Measurements from ENCODE around the gene RIN3.

Gene RIN3

DNA sequence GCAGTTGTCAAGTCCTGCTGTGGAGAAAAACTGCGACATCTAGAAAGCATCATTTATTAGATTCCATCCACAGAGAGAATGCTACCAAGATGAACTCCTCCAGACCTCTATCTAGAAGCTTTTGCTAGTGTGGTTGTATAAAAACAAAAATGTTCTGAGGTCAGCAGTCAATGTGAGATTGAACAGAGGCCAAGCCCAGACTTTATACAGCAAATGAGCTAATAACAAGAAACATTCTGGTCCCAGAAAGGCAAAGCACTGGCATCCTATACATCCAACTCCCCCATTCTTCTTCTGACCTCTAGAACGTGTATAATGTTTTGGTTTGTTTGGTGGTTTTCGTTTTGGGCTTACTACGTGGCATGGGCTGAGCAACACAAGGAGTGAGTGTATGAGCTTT lies 26.7 kb upstream of the RIN3 start:
- POLR2A ChIA-PET = no interaction called here
- DNase-seq (ENCODE audit: extremely low spot score) = no peak
- CTCF ChIA-PET = no interaction called here
- TF ChIP-seq FOXM1 (IDR thresholded peaks at IDR 0.05; ENCODE audit: borderline replicate concordance) (no peak), ZNF384 (IDR thresholded peaks at IDR 0.05) (no peak), HDGF (IDR thresholded peaks at IDR 0.05; ENCODE audit: borderline replicate concordance) (no peak), NFRKB (IDR thresholded peaks at IDR 0.05) (no peak), FOXK2 (IDR thresholded peaks at IDR 0.05) (no peak), ELF4 (IDR thresholded peaks at IDR 0.05) (no peak), SUZ12 (IDR thresholded peaks at IDR 0.05) (no peak), SP1 (IDR thresholded peaks at IDR 0.05) (no peak), ARNT (IDR thresholded peaks at IDR 0.05) (no peak), CTBP1 (IDR thresholded peaks at IDR 0.05; ENCODE audit: borderline replicate concordance) (no peak), TARDBP (IDR thresholded peaks at IDR 0.05) (no peak), BHLHE40 (IDR thresholded peaks at IDR 0.05; ENCODE audit: borderline replicate concordance) (no peak), LEF1 (IDR thresholded peaks at IDR 0.05; ENCODE audit: borderline replicate concordance) (no peak), FOXA1 (IDR thresholded peaks at IDR 0.05) (no peak), L3MBTL2 (conservative IDR thresholded peaks at IDR 0.05) (no peak)
- TF ChIP-seq, protein P1, sequence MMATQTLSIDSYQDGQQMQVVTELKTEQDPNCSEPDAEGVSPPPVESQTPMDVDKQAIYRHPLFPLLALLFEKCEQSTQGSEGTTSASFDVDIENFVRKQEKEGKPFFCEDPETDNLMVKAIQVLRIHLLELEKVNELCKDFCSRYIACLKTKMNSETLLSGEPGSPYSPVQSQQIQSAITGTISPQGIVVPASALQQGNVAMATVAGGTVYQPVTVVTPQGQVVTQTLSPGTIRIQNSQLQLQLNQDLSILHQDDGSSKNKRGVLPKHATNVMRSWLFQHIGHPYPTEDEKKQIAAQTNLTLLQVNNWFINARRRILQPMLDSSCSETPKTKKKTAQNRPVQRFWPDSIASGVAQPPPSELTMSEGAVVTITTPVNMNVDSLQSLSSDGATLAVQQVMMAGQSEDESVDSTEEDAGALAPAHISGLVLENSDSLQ (IDR thresholded peaks at IDR 0.05) = no peak

DNA sequence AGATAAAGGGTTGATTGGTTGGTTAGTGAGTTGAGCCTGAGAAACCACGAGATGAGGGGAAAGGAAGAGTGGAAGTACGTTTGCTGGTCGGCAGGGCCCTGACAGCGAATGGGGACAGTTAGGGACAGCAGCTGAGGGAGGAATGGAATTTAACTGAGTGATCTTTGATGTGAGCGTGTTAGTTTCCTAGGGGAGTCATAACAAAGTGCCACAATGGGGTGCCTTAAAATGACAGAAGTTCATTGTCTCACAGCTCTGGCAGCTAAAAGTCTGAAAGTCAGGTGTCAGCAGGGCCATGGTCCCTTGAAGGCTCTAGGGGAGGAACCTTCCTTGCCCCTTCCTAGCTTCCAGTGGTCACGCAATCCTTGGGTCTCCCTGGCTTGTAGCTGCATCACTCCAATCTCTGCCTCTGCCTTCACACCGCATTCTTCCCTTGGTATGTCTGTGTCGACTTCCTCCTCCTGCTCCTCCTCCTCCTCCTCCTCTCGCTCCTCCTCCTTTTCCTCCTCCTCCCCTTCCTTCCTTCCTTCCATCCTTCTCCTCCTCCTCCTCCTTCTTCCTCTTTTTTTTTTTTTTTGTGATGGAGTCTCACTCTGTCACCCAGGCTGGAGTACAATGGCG lies 26.0 kb upstream of the RIN3 start:
- POLR2A ChIA-PET = no interaction called here
- DNase-seq (ENCODE audit: extremely low spot score) = no peak

DNA sequence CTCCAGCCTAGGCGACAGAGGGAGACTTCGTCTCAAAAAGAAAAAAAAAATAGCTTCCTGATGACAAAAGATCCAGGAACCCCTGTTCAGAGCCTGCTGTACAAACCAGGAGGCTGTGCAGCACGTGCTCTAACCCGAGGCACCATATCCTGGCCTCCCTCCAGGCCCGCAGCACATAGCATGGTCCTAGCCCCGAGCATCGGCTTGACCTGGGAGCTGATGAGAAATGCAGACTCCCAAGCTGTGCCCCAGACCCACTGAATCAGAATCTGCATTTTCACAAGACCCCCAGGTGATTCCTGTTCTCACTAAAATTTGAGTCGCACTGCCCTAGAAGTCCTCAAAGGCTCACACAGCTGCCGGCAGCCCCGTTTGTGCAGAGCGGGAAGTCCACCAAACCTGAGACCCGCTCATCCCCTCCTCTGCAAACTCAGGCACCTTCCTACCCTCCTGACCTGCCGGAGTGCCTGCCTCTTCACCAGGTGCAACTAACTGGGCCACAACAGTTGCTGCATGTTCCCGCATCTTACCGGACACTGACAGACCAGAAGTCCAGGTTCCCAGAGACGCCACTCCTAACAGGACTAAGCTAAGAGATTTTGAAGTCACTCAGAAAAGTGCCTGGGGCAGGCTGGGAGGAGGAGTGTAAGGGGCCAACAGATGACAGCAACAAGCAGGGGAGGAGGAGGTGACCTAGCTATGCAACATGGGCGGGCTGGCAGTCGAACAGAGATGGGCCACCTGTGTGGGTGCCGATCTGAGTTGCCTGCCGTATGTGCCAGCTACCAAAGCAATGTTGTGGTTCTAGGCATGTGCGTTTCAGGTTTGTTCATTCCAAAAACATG lies 24.0 kb upstream of the RIN3 start:
- ChIA-PET CTCF (no interaction called here), POLR2A (no interaction called here)
- TF ChIP-seq BHLHE40 (IDR thresholded peaks at IDR 0.05; ENCODE audit: borderline replicate concordance) = no peak
- TF ChIP-seq ZNF384 (IDR thresholded peaks at IDR 0.05) = no peak
- no peak for TF ChIP-seq L3MBTL2 (conservative IDR thresholded peaks at IDR 0.05)
- TF ChIP-seq HDGF (IDR thresholded peaks at IDR 0.05; ENCODE audit: borderline replicate concordance) = no peak
- no peak for TF ChIP-seq LEF1 (IDR thresholded peaks at IDR 0.05; ENCODE audit: borderline replicate concordance)
- TF ChIP-seq TARDBP (IDR thresholded peaks at IDR 0.05) = no peak
- no peak for TF ChIP-seq ELF4 (IDR thresholded peaks at IDR 0.05)
- TF ChIP-seq FOXA1 (IDR thresholded peaks at IDR 0.05) = no peak
- TF ChIP-seq, protein P1 (IDR thresholded peaks at IDR 0.05) = no peak
- no peak for TF ChIP-seq CTBP1 (IDR thresholded peaks at IDR 0.05; ENCODE audit: borderline replicate concordance)
- TF ChIP-seq ARNT (IDR thresholded peaks at IDR 0.05) = no peak
- no peak for TF ChIP-seq FOXM1 (IDR thresholded peaks at IDR 0.05; ENCODE audit: borderline replicate concordance)
- TF ChIP-seq FOXK2 (IDR thresholded peaks at IDR 0.05) = no peak
- no peak for TF ChIP-seq NFRKB (IDR thresholded peaks at IDR 0.05)
- TF ChIP-seq SUZ12 (IDR thresholded peaks at IDR 0.05) = no peak
- no peak for DNase-seq (ENCODE audit: extremely low spot score)

More for the DNA sequence above, 26.0 kb upstream of the RIN3 start:
- CTCF ChIA-PET = no interaction called here
- TF ChIP-seq NFRKB (IDR thresholded peaks at IDR 0.05) (no peak), LEF1 (IDR thresholded peaks at IDR 0.05; ENCODE audit: borderline replicate concordance) (no peak), ELF4 (IDR thresholded peaks at IDR 0.05) (no peak), HDGF (IDR thresholded peaks at IDR 0.05; ENCODE audit: borderline replicate concordance) (no peak), CTBP1 (IDR thresholded peaks at IDR 0.05; ENCODE audit: borderline replicate concordance) (no peak), FOXK2 (IDR thresholded peaks at IDR 0.05) (no peak), SUZ12 (IDR thresholded peaks at IDR 0.05) (no peak)
- TF ChIP-seq, protein P1 (IDR thresholded peaks at IDR 0.05) = no peak

DNA sequence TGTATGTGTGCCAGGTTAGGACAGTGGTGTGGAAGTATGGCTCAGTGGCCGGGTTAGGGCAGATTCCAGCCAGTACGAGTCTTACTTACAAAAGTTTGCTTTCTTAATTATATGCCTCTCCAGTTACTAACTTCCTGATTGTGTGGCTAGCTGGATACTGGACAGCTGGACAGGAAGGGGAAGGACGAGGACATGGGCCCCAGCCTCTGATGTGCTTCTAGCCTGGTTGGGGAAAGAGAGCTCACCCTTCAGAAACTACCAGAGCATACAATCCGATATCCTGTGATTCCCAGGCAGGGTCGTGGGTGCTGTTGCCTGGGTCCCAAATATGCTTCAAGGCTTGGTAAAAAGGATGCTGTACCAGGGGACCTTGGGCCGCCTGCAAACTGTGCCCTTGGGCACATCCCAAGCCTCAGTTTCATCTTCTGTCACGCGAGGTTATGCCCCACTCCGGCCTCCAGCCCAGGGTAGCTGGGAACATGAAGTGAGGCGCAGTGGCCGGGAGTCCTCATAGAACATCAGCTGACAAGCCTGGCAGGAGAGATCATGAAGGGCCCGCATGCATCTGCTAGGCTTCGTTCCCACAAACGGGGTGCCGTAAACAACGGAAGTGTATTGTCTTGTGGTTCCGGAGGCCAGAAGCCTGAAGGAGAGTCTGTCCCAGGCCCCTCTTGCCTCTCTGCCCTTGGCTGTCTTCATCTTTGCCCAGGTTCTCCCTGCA lies 23.2 kb upstream of the RIN3 start:
- ChIA-PET CTCF (interaction anchor here (0.7 kb wide), 1 partner anchor 36 kb away, joined by 4 read pairs; no protein-coding TSS in a partner anchor), POLR2A (no interaction called here)
- DNase-seq (ENCODE audit: extremely low spot score) = no peak
- TF ChIP-seq ARNT (IDR thresholded peaks at IDR 0.05) (no peak), BHLHE40 (IDR thresholded peaks at IDR 0.05; ENCODE audit: borderline replicate concordance) (no peak), NFRKB (IDR thresholded peaks at IDR 0.05) (no peak), LEF1 (IDR thresholded peaks at IDR 0.05; ENCODE audit: borderline replicate concordance) (no peak), L3MBTL2 (conservative IDR thresholded peaks at IDR 0.05) (no peak), FOXK2 (IDR thresholded peaks at IDR 0.05) (no peak), SUZ12 (IDR thresholded peaks at IDR 0.05) (no peak)

DNA sequence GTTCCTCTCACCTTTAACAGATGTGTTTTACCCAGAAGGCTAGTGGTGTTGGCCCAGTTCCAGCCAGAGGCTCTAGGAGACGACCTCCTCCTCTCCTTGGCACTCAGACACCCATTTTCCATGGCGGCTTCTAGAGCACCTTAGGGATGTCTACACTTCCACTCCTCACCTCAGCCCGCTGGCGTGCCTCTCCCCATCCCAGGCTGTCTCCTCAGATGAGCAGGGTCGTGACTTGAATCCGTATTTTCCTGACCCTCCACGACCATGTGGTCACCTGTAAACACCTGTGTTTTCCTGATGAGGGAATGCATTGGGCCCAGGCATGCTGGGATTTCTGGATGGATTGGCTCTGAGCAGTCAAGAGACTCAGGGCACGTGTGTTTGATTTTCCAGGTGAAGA lies 21.8 kb upstream of the RIN3 start:
- ChIA-PET CTCF (no interaction called here), POLR2A (no interaction called here)
- DNase-seq (ENCODE audit: extremely low spot score) = no peak
- TF ChIP-seq SUZ12 (IDR thresholded peaks at IDR 0.05) (no peak), CTBP1 (IDR thresholded peaks at IDR 0.05; ENCODE audit: borderline replicate concordance) (no peak), FOXM1 (IDR thresholded peaks at IDR 0.05; ENCODE audit: borderline replicate concordance) (no peak), ARNT (IDR thresholded peaks at IDR 0.05) (no peak), FOXA1 (IDR thresholded peaks at IDR 0.05) (no peak), NFRKB (IDR thresholded peaks at IDR 0.05) (no peak), L3MBTL2 (conservative IDR thresholded peaks at IDR 0.05) (no peak)
- TF ChIP-seq, protein P1 (IDR thresholded peaks at IDR 0.05) = no peak
